HG03469 (cell line): ENCODE results near the gene C1orf122.

ENCODE experiments used
- ATAC-seq: cut with Tn5 transposase; IDR thresholded peaks from one replicate; pipeline ENCODE4 v1.9.1; 2021; ENCODE audit warnings: mild to moderate bottlenecking, moderate library complexity, moderate number of reproducible peaks; ENCODE audit not compliant: unreplicated experiment

Gene C1orf122

GRCh38 chr1:37844536-37844935 is 36.9 kb downstream of the C1orf122 start:
- ATAC-seq: no peak

- no peak for ATAC-seq
Measured at GRCh38 chr1:37845049-37845646, 37.6 kb downstream of the C1orf122 start.

DNA sequence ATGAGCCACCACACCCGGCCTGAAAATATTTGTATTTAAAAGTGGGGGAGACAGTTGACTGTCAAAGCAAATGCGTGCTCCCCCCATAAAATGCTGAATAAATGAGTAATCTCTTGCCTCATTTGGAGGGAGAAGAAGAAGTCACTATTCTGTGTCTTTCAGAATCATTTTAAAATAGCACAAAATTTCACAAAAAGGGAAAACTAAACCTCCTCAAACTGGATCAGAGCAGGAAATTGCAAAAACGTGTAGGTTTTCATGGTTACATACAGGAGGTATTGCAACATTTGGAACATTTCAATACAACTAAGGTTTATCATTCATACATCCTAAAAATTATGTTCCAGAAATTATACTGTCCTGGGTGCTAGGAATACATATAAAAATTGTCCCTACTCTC is 38.2 kb downstream of the C1orf122 start:
- no peak for ATAC-seq

GRCh38 chr1:37846647-37847339 is 39.2 kb downstream of the C1orf122 start:
- no peak for ATAC-seq

DNA sequence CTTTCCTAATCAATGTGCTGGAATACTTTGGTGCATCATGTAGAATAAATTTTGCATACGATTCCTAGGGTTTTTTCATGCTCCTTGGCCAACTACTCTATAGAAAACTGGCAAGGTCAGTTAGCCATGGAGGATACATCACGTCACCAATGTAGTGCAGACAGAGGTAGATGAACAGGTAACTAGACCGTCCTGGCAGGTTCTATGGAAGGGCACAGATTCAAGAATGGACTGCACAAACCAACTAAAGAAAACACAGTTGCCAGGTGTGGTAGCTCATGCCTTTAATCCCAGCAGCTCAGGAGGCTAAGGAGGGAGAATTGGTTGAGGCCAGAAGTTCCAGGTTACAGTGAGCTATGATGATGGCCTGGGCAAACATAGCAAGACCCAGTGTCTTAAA is 41.9 kb downstream of the C1orf122 start:
- no peak for ATAC-seq

- no peak for ATAC-seq
Measured at GRCh38 chr1:37850352-37850955, 42.9 kb downstream of the C1orf122 start.

DNA sequence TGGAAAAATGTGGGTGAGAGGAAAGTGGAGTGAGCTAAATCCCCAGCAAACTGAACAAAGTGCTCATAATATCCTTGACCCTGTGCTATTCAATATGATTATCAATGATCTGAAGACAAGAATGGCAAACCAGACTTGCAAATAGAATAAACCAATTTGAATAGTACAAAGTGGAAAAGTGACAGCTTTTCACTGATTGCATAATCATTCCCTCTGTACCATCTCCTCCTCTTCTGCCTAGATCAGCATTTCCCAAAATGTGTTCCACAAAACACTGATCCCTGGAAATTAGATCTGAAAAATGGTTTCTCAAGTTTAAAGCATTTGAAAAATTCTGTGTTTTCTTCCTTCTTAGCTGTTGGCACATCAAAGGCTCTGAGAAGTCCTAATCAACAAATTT is 43.7 kb downstream of the C1orf122 start:
- ATAC-seq: no peak

GRCh38 chr1:37851782-37852210 is 44.2 kb downstream of the C1orf122 start:
- no peak for ATAC-seq

DNA sequence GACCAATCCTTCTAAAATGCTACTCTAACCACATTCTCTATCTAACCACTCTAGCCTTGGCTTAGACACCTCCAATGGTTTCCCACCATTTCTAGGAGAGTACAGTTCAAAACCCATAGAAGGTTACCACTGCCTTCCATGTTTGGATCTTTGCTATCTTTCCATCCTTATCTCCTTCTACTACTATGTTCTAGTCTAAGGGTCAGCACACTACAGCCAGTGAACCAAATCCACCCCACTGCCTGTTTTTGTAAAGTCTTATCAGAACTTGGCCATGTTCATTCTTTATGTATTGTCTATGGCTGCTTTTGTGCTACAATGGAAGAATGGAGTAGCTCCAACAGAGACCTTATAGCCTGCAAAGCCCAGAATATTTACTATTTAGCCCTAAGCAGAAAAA is 45.6 kb downstream of the C1orf122 start:
- ATAC-seq: no peak

DNA sequence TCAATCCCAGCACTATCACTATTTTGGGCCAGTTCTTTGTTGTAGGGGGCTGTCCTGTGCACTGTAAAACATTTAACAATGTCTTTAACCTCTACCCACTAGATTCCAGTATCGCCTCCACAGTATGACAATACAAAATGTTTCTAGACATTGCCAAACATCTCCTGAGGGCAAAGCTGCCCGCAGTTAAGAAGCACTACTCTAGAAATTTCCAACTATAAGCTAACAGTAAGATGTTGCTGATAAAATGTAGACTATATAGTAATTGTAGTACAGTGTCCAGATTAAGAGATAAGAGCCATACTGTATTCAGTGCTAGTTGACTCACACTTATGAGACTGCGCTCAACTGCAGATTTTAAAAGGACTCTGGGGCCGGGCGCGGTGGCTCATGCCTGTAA is 46.8 kb downstream of the C1orf122 start:
- ATAC-seq: no peak
